Measurements from ENCODE around the gene CHD2. TPM values are rescaled to one million over a fixed set of nuclear protein-coding genes. Genes with fewer than 3 reads are reported as not detected.
"Not testable (repeated sequence)": the region's sequence is repeated elsewhere in the genome, so short reads cannot be mapped to it uniquely, and the experiment has no call there.

Gene CHD2
- total RNA-seq, 1 donor from 2014 or later, result 59.7 TPM

GRCh38 chr15:92870010-92870591, 30.0 kb upstream of the CHD2 start:
- no peak overlapping the region for H3K4me3 Mint-ChIP-seq (ENCODE audit: unreplicated experiment)
- DNase-seq (ENCODE audit: low spot score), result no peak
- no peaks in the 10 kb centered on the region for H3K36me3 Mint-ChIP-seq (ENCODE audit: low read depth)
- no peaks in the 10 kb centered on the region for H3K27me3 Mint-ChIP-seq (ENCODE audit: low read depth)
- TF ChIP-seq CTCF (IDR thresholded peaks at IDR 0.05), result no peak
- H3K4me1 Mint-ChIP-seq (ENCODE audit: low read depth), result peaks cover 15% of the 10 kb centered on the region
- no peaks in the 10 kb centered on the region for H3K9me3 Mint-ChIP-seq (ENCODE audit: low read depth)
- peak overlapping the region; percentile 17 for H3K27ac Mint-ChIP-seq (ENCODE audit: unreplicated experiment)

- H3K4me1 Mint-ChIP-seq (ENCODE audit: low read depth), result peaks cover 15% of the 10 kb centered on the region
- not testable (repeated sequence) for H3K27me3 Mint-ChIP-seq (ENCODE audit: low read depth); H3K9me3 Mint-ChIP-seq (ENCODE audit: low read depth); H3K4me3 Mint-ChIP-seq (ENCODE audit: unreplicated experiment); DNase-seq (ENCODE audit: low spot score); H3K27ac Mint-ChIP-seq (ENCODE audit: unreplicated experiment); H3K36me3 Mint-ChIP-seq (ENCODE audit: low read depth)
These were observed 27.2 kb upstream of the CHD2 start for GRCh38 chr15:92872967-92873366.

- no peaks in the 10 kb centered on the region for H3K27me3 Mint-ChIP-seq (ENCODE audit: low read depth)
- no peak overlapping the region for H3K27ac Mint-ChIP-seq (ENCODE audit: unreplicated experiment)
- H3K4me3 Mint-ChIP-seq (ENCODE audit: unreplicated experiment), result no peak overlapping the region
- no peaks in the 10 kb centered on the region for H3K9me3 Mint-ChIP-seq (ENCODE audit: low read depth)
- H3K36me3 Mint-ChIP-seq (ENCODE audit: low read depth), result no peaks in the 10 kb centered on the region
- H3K4me1 Mint-ChIP-seq (ENCODE audit: low read depth), result peaks cover 14% of the 10 kb centered on the region
- no peak for TF ChIP-seq CTCF (IDR thresholded peaks at IDR 0.05)
- no peak for DNase-seq (ENCODE audit: low spot score)
These were observed 23.1 kb upstream of the CHD2 start for GRCh38 chr15:92877000-92877399.

GRCh38 chr15:92877416-92877815, 22.7 kb upstream of the CHD2 start:
- Mint-ChIP-seq H3K4me3 (ENCODE audit: unreplicated experiment) (no peak overlapping the region), H3K9me3 (ENCODE audit: low read depth) (no peaks in the 10 kb centered on the region), H3K27ac (ENCODE audit: unreplicated experiment) (no peak overlapping the region), H3K4me1 (ENCODE audit: low read depth) (peaks cover 16% of the 10 kb centered on the region), H3K27me3 (ENCODE audit: low read depth) (no peaks in the 10 kb centered on the region), H3K36me3 (ENCODE audit: low read depth) (no peaks in the 10 kb centered on the region)
- DNase-seq (ENCODE audit: low spot score), result no peak
- no peak for TF ChIP-seq CTCF (IDR thresholded peaks at IDR 0.05)

- DNase-seq (ENCODE audit: low spot score), result no peak
- no peaks in the 10 kb centered on the region for H3K36me3 Mint-ChIP-seq (ENCODE audit: low read depth)
- TF ChIP-seq CTCF (IDR thresholded peaks at IDR 0.05), result no peak
- H3K4me3 Mint-ChIP-seq (ENCODE audit: unreplicated experiment), result no peak overlapping the region
- H3K9me3 Mint-ChIP-seq (ENCODE audit: low read depth), result no peaks in the 10 kb centered on the region
- H3K27ac Mint-ChIP-seq (ENCODE audit: unreplicated experiment), result no peak overlapping the region
- H3K27me3 Mint-ChIP-seq (ENCODE audit: low read depth), result no peaks in the 10 kb centered on the region
- peaks cover 16% of the 10 kb centered on the region for H3K4me1 Mint-ChIP-seq (ENCODE audit: low read depth)
These were observed 21.5 kb upstream of the CHD2 start for GRCh38 chr15:92878593-92879053.
